Panc1 (cell line): ENCODE measurements around the gene MYO3B.

Experiments used
- POLR2AphosphoS5 ChIP-seq: IDR thresholded peaks from 2 replicates; pipeline ENCODE4 v1.6.1; 2012; ENCODE audit warnings: mild to moderate bottlenecking, low read depth, low read length, moderate library complexity
- TF ChIP-seq, protein P1 (sequence below): fragments of 450-650 bp; IDR thresholded peaks from 2 replicates; pipeline ENCODE4 v1.5.1; 2017; ENCODE audit warnings: mild to moderate bottlenecking

DNA sequence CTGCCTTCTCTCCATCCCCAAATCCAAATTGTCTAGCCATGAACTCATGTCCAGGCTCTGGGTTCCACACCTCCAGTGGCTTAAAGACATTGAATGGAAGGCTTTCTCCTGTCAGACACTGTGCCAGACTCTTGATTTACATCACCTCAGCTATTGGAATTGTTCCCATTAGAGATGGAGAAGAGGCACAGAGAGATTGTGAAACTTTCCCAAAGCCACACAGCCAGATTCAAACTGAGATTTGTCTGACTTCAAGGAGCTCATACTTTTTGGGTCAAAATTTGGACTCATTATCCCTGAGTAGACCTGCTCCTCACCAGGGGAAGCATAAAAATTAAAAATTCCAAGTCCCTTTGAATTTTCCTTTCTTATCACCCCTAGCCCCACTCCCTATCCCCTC is 18.9 kb upstream of the MYO3B start:
- TF ChIP-seq, protein P1, sequence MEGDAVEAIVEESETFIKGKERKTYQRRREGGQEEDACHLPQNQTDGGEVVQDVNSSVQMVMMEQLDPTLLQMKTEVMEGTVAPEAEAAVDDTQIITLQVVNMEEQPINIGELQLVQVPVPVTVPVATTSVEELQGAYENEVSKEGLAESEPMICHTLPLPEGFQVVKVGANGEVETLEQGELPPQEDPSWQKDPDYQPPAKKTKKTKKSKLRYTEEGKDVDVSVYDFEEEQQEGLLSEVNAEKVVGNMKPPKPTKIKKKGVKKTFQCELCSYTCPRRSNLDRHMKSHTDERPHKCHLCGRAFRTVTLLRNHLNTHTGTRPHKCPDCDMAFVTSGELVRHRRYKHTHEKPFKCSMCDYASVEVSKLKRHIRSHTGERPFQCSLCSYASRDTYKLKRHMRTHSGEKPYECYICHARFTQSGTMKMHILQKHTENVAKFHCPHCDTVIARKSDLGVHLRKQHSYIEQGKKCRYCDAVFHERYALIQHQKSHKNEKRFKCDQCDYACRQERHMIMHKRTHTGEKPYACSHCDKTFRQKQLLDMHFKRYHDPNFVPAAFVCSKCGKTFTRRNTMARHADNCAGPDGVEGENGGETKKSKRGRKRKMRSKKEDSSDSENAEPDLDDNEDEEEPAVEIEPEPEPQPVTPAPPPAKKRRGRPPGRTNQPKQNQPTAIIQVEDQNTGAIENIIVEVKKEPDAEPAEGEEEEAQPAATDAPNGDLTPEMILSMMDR: no peak
- TF ChIP-seq POLR2AphosphoS5: no peak
